Upper lobe of right lung (tissue), 1 donor: ENCODE measurements around the gene EPYC. TPM values are rescaled to one million over a fixed set of nuclear protein-coding genes. Genes with fewer than 3 reads are reported as not detected.

ENCODE experiments used
- ATAC-seq: fragments of 200-7000 bp; cut with Tn5 transposase; one replicate; pipeline ENCODE4 v1.9.1; 2020; ENCODE audit warnings: mild to moderate bottlenecking, moderate library complexity
- DNase-seq: peaks from one replicate; pipeline ENCODE4 v3.0.0-alpha.2; 2020
- H3K27ac ChIP-seq: fragments of 200-600 bp; one replicate; pipeline ENCODE4 v1.8.0; 2022
- H3K27me3 ChIP-seq: fragments of 200-600 bp; one replicate; pipeline ENCODE4 v1.8.0; 2022; ENCODE audit warnings: mild to moderate bottlenecking
- H3K36me3 ChIP-seq: fragments of 200-600 bp; one replicate; pipeline ENCODE4 v1.8.0; 2022
- H3K4me1 ChIP-seq: fragments of 200-600 bp; one replicate; pipeline ENCODE4 v1.8.0; 2022
- H3K4me3 ChIP-seq: fragments of 200-600 bp; one replicate; pipeline ENCODE4 v1.8.0; 2022; ENCODE audit warnings: mild to moderate bottlenecking
- H3K9me3 ChIP-seq: fragments of 200-600 bp; one replicate; pipeline ENCODE4 v1.8.0; 2022
- CTCF ChIP-seq: fragments of 200-600 bp; IDR thresholded peaks from one replicate; pipeline ENCODE4 v1.8.0; 2022; ENCODE audit warnings: antibody characterized with exemption
- intact Hi-C: fragments of 100-400 bp; cut with DNase I; formaldehyde crosslinking; loops from one replicate; pipeline ENCODE4 v1.11.0; 2022
- total RNA-seq: library from RNA; stranded (reverse); fragmentation: NEBNext Ultra II Directional; extraction: Animal tissue kit (Norgen Biotek cat#: 25700); gene quantifications from one replicate; pipeline ENCODE4 v1.2.1, GENCODE V29; 2021
- donor health status: DM: no; HTN: yes; CAD: no; lungs with severe emphysema.

EPYC gene
- total RNA-seq, 1 donor from 2014 or later = not detected

GRCh38 chr12:90947869-90948268 lies 56.9 kb downstream of the EPYC start:
- Histone ChIP-seq H3K4me3 (no peak overlapping the region), H3K9me3 (no peaks in the 10 kb centered on the region), H3K4me1 (no peaks in the 10 kb centered on the region), H3K27me3 (no peaks in the 10 kb centered on the region), H3K27ac (no peak overlapping the region), H3K36me3 (no peaks in the 10 kb centered on the region)
- TF ChIP-seq CTCF = no peak
- intact Hi-C loops = no loop called here
- peak; percentile 52 for ATAC-seq
- no peak for DNase-seq

GRCh38 chr12:90945070-90945649 lies 59.6 kb downstream of the EPYC start:
- no peaks in the 10 kb centered on the region for H3K27me3 ChIP-seq
- ATAC-seq (peak; percentile 39), DNase-seq (no peak)
- H3K4me3 ChIP-seq = no peak overlapping the region
- no peaks in the 10 kb centered on the region for H3K9me3 ChIP-seq
- H3K4me1 ChIP-seq = no peaks in the 10 kb centered on the region
- H3K36me3 ChIP-seq = no peaks in the 10 kb centered on the region
- H3K27ac ChIP-seq = no peak overlapping the region
- TF ChIP-seq CTCF = peak; percentile 55
- intact Hi-C loops = no loop called here

DNA sequence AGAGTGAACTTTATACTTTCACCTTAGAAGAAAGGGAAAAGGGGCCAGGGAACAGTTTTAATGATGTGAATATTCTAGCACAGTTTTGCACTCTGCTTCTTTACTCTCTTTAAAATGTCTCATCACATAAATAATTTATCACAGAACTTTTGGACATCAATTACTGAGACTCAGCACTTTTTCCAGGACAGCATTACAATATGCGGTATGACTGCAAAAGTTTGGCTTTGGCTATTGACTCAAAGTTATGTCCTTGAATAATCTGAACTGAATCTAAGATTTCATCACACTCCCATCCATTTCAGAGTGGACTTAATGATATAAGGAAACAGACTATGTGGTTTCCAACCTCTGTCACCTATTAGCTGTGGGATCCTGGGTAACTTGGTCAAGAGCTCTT lies 61.5 kb downstream of the EPYC start:
- no peak for TF ChIP-seq CTCF
- no peaks in the 10 kb centered on the region for H3K9me3 ChIP-seq
- no peaks in the 10 kb centered on the region for H3K4me1 ChIP-seq
- H3K4me3 ChIP-seq = no peak overlapping the region
- DNase-seq (no peak), ATAC-seq (peak; percentile 25)
- no peaks in the 10 kb centered on the region for H3K27me3 ChIP-seq
- intact Hi-C loops = no loop called here
- H3K36me3 ChIP-seq = no peaks in the 10 kb centered on the region
- no peak overlapping the region for H3K27ac ChIP-seq

GRCh38 chr12:90940872-90941499 lies 63.8 kb downstream of the EPYC start:
- peak; percentile 58 for TF ChIP-seq CTCF
- H3K4me3 ChIP-seq = no peak overlapping the region
- no peak for DNase-seq
- H3K27me3 ChIP-seq = no peaks in the 10 kb centered on the region
- no peaks in the 10 kb centered on the region for H3K36me3 ChIP-seq
- peak; percentile 47 for ATAC-seq
- H3K4me1 ChIP-seq = no peaks in the 10 kb centered on the region
- intact Hi-C loops = no loop called here
- no peaks in the 10 kb centered on the region for H3K9me3 ChIP-seq
- H3K27ac ChIP-seq = no peak overlapping the region

DNA sequence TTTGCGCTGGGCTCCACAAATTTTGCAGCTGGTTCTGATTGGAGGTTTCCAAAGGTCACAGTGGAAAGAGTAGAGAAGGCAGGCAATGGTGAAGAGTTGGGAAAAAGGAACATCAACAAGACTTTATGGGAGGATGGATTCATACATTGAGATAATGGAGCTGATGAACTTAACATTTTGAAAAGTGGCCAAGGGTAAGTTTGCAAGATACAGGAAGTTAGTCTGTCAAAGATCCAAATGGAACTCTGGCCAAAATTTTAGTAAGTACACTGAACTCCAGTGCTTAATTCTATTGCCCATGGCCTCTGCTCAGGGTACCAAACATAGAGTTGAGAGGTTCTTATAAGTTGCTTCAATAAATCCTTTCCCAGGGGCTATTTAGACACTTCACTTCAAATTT lies 65.4 kb downstream of the EPYC start:
- intact Hi-C loops = no loop called here
- Histone ChIP-seq H3K36me3 (no peaks in the 10 kb centered on the region), H3K27me3 (no peaks in the 10 kb centered on the region), H3K9me3 (no peaks in the 10 kb centered on the region), H3K4me3 (no peak overlapping the region), H3K27ac (no peak overlapping the region), H3K4me1 (no peaks in the 10 kb centered on the region)
- no peak for DNase-seq
- TF ChIP-seq CTCF = no peak
- ATAC-seq = no peak

DNA sequence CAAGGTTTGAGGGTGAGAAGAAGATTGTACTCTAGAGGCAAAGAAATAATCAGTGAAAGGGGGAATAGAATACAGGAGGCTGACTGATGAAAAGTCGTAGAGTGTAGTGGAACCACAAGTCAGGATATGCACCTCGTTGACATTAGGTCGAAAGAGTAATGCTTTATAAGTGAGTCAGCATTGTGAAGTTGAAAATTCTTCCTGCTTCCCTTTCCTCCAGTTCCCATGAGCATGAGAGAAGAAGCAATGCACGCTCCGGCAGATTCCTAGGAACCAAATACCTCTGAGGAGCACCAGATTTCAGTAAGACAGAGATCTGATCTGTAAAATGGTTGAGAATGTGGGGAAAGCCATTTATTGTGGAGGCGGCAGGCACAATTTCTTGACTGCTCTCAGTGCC lies 66.3 kb downstream of the EPYC start:
- Histone ChIP-seq H3K36me3 (no peaks in the 10 kb centered on the region), H3K9me3 (no peaks in the 10 kb centered on the region), H3K4me3 (no peak overlapping the region), H3K27ac (no peak overlapping the region), H3K27me3 (no peaks in the 10 kb centered on the region), H3K4me1 (no peaks in the 10 kb centered on the region)
- DNase-seq (no peak), ATAC-seq (no peak)
- TF ChIP-seq CTCF = no peak
- intact Hi-C loops = no loop called here
